ENCODE measurements around the gene POC1A.

- TF ChIP-seq CTCF (IDR thresholded peaks at IDR 0.05), result no peak
- peak; percentile 79 for TF ChIP-seq FOSL2 (IDR thresholded peaks at IDR 0.05; ENCODE audit: borderline replicate concordance, low read depth)
- no peak for TF ChIP-seq EP300 (IDR thresholded peaks at IDR 0.05; ENCODE audit: borderline replicate concordance in 1 of 2, low read depth in 1 of 2, low read length in 1 of 2)
- TF ChIP-seq, protein P1, sequence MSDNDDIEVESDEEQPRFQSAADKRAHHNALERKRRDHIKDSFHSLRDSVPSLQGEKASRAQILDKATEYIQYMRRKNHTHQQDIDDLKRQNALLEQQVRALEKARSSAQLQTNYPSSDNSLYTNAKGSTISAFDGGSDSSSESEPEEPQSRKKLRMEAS (IDR thresholded peaks at IDR 0.05; ENCODE audit: low read depth), result peak; percentile 75
- TF ChIP-seq, protein P2, sequence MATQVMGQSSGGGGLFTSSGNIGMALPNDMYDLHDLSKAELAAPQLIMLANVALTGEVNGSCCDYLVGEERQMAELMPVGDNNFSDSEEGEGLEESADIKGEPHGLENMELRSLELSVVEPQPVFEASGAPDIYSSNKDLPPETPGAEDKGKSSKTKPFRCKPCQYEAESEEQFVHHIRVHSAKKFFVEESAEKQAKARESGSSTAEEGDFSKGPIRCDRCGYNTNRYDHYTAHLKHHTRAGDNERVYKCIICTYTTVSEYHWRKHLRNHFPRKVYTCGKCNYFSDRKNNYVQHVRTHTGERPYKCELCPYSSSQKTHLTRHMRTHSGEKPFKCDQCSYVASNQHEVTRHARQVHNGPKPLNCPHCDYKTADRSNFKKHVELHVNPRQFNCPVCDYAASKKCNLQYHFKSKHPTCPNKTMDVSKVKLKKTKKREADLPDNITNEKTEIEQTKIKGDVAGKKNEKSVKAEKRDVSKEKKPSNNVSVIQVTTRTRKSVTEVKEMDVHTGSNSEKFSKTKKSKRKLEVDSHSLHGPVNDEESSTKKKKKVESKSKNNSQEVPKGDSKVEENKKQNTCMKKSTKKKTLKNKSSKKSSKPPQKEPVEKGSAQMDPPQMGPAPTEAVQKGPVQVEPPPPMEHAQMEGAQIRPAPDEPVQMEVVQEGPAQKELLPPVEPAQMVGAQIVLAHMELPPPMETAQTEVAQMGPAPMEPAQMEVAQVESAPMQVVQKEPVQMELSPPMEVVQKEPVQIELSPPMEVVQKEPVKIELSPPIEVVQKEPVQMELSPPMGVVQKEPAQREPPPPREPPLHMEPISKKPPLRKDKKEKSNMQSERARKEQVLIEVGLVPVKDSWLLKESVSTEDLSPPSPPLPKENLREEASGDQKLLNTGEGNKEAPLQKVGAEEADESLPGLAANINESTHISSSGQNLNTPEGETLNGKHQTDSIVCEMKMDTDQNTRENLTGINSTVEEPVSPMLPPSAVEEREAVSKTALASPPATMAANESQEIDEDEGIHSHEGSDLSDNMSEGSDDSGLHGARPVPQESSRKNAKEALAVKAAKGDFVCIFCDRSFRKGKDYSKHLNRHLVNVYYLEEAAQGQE (IDR thresholded peaks at IDR 0.05; ENCODE audit: low read depth, low read length), result no peak
- TF ChIP-seq GABPA (IDR thresholded peaks at IDR 0.05; ENCODE audit: low read depth), result no peak
Measured at GRCh38 chr3:52090131-52090932, 63.9 kb downstream of the POC1A start.
